GM21737 (cell line): ENCODE results near the gene ABHD17A.
"Not testable (repeated sequence)": the region's sequence is repeated elsewhere in the genome, so short reads cannot be mapped to it uniquely, and the experiment has no call there.

Source experiments
- ATAC-seq: cut with Tn5 transposase; IDR thresholded peaks from one replicate; pipeline ENCODE4 v1.9.1; 2021; ENCODE audit warnings: mild to moderate bottlenecking, moderate library complexity; ENCODE audit not compliant: unreplicated experiment

The ABHD17A gene

DNA sequence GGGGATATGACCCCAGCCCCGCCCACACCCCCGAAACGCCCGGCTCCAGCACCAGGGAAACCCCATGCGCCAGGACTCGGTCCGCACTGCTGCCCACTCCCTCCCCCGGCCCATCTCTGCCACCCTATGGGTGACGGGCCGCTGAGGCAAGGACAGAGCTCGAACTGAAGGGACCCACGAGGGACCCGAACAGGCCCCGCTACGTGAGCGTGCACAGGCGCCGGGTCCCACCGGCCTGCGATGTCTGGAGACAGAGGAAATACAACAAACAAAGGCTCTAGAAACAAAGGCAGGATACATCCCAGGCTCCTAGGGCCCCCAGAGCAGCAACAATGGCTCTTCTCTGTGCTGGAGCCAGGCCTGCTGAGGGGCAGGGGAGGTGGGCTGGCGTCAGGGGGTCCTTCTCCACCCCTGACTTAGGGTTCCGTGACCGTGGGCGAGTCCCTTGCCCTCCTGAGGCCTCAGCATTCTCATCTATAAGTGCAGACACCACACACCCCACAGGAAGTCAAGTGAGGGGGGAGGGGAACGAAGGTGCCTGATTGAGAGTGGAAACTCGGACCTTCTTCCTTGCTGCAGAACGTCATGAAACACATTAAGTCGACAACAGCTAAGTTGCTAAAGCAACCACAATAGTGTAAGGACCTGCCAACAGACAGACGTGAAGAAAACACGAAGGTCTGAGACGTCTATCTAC lies 3.1 kb downstream of the ABHD17A start:
- no peak for ATAC-seq

DNA sequence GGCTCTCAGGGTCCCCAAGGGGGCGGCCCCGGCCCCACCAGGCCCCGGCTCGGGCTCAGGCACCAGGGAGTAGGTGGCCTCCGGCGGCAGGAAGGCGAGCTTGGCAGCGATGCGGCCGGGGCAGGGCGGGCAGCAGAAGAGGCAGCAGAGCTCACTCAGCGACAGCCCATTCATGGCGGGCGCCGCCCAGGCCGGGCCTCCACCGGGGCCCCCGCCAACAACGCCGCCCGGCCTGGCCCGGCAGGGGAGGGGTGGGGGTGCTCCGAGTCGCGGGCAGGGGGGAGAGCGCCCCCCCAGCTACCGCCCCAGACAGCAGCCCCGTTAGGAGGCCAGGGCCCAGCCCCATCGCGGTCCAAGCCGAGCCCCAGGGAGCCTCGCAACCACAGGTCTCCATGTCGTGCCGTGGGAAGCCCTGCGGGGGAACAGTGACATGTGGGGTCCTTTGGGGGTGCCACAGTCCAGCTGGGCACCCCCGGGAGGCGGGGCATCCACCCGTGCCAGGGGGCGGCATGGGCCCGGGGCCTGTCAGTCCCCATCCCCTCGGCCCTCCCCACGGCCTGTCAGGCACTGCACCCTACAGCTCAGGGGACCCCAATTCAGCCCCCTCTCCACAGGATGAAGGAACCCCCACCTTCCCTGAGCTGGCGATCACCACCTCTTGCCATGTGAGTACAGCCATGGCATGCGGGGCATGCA lies 3.8 kb downstream of the ABHD17A start:
- not testable (repeated sequence) for ATAC-seq

DNA sequence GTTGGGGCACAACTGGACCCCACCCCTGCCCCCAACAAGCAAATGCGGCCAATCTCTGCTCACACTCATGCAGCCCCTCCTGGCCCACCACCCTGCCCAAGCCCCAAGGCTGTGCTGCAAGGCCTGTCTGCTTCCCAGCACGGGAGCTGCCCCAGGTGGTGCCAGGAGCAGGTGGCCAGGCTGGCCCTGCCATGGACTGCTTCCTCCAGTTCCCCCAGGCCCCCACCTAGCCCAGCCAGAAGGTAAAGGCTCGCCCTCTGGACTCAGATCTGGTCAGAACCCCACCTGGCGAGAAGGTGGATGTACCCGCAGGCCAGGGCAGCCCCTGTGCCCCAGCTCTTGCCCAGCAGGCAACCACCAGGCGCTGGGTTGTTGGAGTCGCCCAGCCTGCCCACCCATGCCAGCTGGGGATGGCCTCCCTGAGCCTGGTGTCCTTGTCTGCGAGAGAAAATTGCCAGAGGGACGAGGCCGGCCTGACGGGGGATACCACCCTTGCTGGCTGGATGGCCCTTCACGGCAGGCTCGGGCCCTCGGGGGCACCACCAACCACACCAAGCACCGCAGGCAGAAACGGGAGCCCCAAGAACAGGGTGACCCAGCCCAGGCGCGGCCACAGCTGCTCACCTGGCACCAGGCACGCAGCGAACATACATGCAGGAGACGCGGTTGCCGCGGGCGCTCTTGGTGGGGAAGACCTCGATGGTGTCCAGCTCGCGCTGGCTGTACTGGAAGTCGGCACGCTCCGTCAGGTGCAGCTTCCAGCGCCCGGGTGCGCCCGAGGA lies 4.5 kb downstream of the ABHD17A start:
- ATAC-seq: no peak

DNA sequence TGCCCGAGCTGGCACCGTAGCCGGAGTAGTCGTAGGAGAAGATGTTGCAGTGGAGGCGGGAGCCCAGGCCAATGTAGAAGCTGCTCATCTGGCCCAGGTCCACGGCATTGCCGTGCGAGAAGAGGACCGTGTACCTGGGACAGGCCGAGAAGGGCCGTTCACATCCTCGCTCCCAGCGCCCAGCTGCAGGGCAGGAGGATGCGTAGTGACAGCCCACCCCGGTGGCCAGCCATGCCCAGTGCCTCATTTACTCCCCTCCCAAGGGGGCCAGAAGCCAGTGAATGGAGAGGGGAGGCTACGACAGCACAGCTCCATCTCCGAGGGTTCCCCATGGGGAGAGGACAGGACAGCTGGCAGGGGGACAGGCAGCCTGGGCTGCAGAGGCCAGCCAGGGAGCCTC lies 5.3 kb downstream of the ABHD17A start:
- ATAC-seq: not testable (repeated sequence)

DNA sequence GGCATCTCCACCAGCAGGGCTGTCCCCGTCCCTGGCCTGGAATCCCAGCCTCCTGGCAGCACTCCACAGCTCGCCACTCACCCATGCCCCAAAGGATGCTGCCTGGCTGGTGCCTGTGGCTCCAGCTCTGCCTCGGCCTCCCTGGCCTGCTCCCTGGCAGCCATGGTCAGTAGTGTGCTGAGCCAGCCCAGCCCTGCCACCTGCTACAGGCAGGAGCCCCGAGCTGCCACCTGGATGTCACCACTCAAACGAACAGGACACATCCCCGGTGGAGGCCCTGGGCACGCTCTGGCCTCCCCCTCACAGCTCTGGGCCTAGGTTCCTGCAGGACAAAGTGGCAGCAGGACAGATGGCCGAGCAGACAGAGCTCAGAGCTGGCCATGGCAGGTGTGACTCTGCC lies 6.7 kb downstream of the ABHD17A start:
- ATAC-seq: not testable (repeated sequence)

DNA sequence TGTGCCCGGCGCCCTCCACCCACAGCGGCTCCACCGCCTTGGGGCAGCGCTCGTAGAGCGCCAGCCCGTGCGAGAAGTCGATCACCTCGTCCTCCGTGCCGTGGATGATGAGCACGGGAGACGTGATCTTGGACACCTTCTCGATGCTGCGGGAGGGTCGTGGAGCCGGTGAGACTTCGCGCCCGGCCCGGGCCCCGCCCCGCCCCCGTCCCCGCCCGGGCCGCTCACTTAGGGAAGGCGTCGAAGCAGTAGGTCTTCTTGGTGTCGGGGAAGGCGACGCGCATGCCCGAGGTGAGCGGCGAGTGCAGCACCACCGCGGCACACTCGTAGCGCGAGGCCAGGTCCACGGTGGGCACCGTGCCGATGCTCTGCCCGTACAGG lies 8.0 kb downstream of the ABHD17A start:
- ATAC-seq: not testable (repeated sequence)

DNA sequence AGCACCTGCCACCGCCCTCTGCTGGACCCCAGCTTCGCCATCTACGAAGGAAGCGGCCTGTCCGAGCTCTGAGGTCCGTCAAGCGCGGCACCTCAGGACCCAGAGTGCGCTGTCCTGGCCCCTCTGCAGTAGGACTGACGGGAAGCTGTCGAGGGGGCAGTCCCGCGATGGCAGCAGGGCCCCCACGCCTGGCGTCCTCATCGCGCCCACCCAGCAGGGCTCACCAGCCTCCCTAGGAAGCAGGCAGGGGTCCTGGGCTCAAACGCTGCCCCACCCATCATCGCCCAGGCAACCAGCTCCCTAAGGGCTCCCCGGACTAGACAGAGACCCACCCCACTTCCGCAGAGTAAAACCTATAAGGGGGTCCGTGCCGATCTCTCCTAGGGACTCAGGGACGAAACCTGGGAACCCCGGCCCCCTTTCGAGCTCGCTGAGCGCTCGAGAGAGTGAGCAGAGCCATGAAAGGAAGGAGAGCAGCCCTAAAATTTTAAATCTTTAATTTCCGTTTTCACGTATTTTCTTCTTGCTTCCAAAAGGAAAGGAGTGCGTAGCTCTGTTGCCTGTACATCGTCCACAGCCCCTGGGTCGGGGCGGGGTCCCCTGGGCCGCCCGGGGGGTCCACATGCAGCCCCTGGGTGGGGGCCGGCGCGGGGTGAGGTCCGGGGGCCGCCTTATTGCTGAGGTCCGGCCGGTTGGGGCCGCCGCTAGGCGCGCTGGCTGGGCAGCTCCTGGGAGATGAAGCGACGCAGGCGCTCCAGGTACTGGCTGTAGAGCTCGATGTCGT lies 8.6 kb downstream of the ABHD17A start:
- ATAC-seq: peak; percentile 13

DNA sequence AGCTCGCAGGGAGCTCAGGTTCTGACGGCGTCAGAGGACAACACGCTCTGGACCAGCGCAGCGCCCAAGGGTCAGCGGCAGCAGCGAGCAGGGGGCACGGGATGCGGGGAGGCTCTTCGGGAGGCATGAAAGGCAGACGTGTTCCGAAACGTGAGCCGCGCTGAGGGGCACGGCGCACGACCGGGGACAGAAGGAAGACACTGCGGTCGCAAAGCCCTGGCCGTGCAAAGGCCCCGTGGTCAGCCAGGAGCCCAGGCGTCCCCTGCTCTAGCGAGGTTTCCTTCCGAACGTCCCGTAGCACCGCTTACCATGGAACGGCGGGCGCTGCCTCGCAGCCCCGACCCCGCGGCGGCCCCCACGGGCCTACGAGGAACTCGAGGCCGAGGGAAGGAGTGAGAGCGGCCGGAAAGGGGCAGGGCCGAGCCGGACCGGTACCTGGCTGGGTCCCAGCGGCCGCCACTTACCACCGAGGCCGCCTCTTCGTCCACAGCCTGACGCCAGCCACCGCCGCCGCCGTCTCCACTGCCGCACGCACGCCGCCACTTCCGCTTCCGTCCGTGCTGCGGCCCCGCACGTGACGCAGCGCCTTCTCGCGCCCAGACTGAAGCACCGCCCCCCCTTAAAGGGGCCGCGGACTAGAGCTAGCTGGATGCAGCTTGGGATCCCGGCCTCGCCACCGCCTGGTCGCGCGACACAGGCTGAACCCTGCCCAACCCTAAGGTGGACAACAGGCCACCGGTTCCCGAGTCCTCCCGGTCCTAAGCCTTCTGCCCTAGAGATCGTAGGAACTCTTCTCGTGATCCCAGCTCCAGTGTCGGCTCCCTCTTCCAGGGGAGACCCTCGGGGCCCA lies 9.4 kb downstream of the ABHD17A start:
- ATAC-seq: peak; percentile 74

DNA sequence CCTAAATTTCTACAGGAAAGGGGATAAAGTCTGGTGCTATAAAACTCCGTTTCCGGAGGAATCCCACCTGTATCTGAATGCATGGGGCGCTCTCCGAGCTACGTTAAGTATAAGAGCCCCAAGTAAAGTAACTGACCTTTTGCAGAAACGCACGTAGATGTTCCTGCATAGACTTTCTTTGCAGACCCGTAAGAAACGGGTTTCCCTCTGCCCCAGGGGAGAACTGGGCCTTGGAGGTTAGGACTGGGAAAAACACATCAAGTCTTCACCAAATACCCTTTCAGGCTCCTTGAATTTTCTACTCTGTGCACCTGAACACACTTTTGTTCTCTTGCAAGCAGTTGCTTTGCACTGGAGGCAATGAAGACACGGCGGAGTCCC lies 10.0 kb downstream of the ABHD17A start:
- ATAC-seq: not testable (repeated sequence)

DNA sequence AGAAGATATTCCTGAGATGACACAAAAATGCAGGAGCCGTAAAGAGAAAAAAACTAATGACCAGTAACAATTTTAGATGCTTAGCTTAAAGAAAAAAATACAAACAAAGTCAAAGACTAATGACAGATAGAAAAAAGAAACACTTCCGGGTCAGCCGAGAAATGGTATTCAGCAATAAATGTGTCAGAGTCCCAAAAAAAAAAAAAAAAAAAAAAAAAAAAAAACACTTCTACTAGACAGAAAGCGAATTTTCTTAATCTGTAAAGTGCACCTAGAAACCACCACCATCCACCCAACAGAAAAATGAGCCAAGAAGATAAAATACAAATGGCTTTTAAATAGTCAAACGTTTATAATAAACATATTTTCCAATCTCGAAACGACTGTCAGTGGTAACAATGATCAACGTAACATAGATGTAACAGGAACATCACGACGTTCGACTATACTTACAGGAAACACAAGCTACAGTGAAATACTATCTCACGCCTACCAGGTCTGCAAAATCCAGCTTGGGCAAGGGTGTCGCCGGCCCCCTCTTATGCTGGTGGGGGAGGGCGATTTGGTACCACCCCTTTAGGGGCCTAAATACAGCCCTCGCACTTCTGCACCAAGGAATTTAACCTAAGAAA lies 10.6 kb downstream of the ABHD17A start:
- ATAC-seq: no peak

DNA sequence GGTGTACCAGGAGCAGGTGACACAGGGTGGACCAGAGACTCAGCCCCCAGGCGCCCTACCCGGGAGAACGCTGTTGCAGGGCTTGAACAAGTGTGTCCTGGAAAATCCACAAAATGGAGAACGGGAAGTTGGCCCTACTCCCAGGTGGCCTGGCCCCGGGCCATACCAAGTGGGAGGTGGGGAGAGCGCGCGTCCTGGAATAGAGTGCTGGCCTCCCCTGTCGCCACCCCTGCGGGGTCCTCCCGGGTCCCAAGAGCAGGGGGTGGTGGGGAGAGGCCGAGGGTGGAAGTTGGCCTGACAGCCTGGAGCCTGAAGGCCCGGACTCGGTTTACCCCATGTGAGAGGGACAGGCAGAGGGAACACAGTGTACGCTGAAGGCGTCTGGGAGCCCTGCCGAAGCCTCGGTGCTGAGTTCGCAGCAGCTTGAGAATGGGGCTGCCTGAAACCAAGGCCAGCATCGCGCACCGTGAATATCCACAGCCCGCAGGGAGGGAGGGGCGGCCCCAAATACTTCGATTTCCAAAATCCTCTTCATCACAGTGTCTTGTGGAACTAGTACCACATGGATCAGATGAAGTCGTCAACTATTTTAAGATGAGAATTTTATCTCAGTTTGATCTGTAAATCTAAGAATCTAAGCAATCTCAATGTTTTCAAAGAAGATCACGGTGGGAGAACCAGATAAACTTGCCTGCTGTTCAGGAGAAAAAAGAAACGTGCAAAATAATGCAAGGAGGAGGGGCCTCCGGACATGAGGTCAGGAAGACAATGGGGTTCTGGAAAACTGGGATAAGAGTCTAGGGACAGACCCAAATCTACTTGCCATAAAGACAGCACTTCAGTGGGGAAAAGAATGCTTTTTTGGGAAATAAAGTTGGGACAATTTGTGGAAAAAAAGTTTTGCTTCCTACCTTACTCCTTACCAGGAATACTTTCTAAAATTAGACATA lies 11.5 kb downstream of the ABHD17A start:
- ATAC-seq: no peak

DNA sequence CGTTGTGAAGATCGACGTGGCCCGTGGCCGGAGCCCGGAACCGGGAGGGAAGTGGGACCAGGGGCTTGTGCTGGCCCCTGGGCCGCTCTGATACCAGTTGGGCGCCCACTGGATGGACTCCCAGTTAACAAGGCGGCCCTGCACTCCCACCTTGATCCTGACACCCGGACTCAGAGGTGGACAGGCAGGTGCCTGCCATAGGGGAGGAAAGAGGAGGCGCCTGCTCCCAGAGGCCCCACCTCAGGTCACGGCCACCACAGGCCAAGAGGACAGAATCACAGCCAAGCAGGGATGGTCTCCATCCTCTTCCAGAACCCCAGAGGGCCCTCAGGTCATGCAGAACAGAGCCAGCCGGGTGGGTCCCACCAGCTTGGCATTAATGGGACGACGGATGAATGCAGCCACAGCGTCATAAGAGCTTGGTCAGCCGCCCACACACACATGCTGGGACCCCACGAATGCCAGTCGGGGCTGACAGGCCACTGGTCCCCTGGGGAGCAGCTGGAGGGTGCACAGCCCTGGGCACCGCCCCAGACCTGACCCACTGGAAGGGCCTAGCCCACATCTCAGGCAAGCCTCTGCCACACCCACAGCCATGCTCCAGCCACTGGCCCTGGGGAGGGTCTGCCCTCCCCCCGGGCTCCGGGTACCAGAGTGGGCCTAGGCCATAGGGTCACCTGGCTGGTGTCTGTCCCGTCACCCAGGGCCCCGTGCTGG lies 12.3 kb downstream of the ABHD17A start:
- no peak for ATAC-seq

DNA sequence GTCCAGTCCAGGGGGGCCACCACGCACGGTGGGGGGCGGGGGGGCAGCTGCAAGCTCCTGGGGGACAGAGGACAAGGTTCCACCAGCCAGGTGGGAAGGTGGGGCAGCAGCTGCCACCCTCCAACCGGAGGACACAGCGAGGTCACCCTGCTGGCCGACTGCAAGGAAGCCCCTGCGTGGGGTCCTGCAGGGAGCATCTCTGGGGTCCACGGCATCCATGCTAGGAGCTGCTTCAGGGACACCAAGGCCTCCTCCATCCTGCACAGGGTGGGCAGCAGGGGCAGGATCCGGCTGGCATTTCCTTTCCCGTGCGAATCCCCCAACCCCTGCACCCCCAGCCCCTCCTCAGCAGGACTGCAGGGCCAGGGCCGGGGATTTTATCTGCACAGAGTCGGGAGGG lies 13.7 kb downstream of the ABHD17A start:
- ATAC-seq: no peak

DNA sequence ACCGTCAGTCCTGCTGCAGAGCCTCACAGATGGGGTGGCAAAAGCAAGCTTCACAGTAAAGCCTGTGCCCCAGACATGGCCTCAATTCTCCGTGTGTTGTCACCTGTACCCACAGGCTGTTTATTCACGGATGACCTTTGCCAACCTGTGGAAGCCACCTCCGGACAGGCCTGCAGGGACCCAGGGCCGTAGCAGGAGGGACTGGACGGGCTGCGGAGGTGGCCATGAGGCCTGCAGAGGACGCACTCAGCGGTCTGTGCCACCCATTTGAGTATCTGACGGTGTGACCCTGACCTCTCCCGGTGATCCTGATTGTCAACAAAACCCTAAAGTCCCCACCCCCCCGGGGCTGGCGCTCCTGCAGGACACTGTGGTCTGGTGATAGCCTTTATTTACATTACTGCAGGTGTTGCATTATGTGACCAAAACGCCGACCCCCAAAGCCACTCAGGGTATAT lies 14.1 kb downstream of the ABHD17A start:
- ATAC-seq: no peak

DNA sequence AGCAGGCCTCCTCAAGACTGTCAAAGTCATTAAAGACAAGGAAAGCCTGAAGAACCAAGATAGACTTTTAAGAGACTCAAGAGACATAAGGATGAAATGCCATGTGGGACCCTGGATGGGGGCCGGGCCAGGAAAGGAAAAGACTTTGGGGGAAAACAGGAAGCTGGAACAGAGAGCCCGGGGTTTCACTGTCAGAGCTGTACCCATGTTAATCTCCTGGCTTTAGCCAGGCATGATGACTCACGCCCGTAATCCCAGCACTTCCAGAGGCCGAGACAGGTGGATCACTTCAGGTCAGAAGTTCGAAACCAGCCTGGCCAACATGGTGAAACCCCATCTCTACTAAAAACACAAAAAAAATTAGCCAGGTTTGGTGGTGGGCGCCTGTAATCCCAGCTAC lies 16.3 kb downstream of the ABHD17A start:
- ATAC-seq: no peak

DNA sequence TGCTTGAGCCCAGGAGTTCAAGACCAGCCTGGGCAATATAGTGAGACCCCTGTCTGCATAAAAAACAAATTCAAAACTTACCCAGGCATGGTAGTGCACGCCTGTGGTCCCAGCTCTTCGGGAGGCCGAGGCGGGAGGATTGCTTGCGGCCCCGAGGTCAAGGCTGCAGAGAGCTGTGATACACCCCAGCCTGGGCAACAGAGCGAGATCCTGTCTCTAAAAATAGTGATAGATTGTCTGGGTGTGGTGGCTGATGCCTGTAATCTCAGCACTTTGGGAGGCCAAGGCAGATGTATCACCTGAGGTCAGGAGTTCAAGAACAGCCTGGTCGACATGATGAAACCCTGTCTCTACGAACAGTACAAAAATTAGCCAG lies 18.0 kb downstream of the ABHD17A start:
- no peak for ATAC-seq

DNA sequence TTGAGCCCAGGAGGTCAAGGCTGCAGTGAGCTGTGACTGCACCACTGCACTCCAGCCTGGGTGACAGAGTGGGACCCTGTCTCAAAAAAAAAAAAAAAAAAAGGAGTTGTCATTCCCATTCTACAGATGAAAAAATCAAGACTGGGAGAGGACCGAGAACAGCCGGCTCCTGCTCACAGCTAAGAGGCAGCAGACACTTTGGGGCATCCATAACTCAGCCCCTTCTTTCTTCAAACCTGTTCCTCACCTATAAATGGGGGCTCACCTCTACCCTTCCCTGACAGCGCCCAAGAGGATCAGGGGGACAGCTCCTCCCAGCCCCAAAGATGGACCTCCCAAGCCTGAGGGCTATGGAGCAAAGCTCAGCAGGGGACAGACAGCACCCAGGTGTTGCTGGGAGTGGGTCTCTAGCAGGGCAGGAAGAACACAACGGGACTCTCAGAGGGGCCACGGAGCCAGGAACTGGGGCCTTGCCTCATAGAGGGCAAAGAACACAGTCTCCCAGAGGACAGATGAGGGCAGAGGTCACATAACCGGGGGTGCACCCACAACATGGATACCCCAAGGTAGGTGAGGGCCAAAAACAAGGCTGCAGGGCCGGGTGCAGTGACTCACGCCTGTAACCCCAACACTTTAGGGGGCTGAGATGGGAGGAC lies 18.5 kb downstream of the ABHD17A start:
- no peak for ATAC-seq
